Cardiac muscle cell (in vitro differentiated cells and primary cell): ENCODE data around the gene CLCN4. TPM values are rescaled to one million over a fixed set of nuclear protein-coding genes. Genes with fewer than 3 reads are reported as not detected.

ENCODE experiments used
- DNase-seq, 2 donors: peaks; one replicate each; pipeline versions ENCODE4 v3.0.0 to v3.0.0-alpha.2; 2010 to 2017; ENCODE audit warnings: low read depth in 1 of 2, low spot score in 1 of 2
- H3K27ac ChIP-seq: fragments of 200-600 bp; sonication (generic); 2 replicates; pipeline ENCODE4 v1.5.1; 2016
- H3K27me3 ChIP-seq: fragments of 200-600 bp; sonication (generic); 2 replicates; pipeline ENCODE4 v1.6.0; 2016; ENCODE audit warnings: control low read depth
- H3K36me3 ChIP-seq: fragments of 200-600 bp; sonication (generic); 2 replicates; pipeline ENCODE4 v1.5.1; 2016; ENCODE audit warnings: control low read depth
- H3K4me1 ChIP-seq: fragments of 200-600 bp; sonication (generic); 2 replicates; pipeline ENCODE4 v1.8.1; 2017; ENCODE audit warnings: low read depth, mild to moderate bottlenecking, mixed run types
- H3K4me3 ChIP-seq: fragments of 200-600 bp; sonication (generic); 2 replicates; pipeline ENCODE4 v1.5.1; 2016; ENCODE audit warnings: mild to moderate bottlenecking
- H3K9me3 ChIP-seq: fragments of 200-600 bp; sonication (generic); 2 replicates; pipeline ENCODE4 v1.5.1; 2017; ENCODE audit warnings: low read depth, mild to moderate bottlenecking, control low read depth
- CTCF ChIP-seq: IDR thresholded peaks from 2 replicates; pipeline ENCODE4 v1.5.1; 2012; ENCODE audit warnings: low read depth, mild to moderate bottlenecking, low read length
- polyA plus RNA-seq: library from polyadenylated mRNA; unstranded; fragments of >200 nt; fragmentation: Nextera tagmentation; extraction: Ambion mirVana; gene quantifications from 2 replicates; pipeline ENCODE4 v1.2.1, GENCODE V29; 2016
- total RNA-seq: library from RNA; depleted of rRNA; stranded (reverse); fragments of >200 nt; gene quantifications from 2 replicates; pipeline ENCODE4 v1.2.3, GENCODE V29; 2016

The CLCN4 gene
- total and polyA plus RNA-seq, 2 experiments from 2014 or later: 7.8 to 15.2 TPM

GRCh38 chrX:10187421-10187820 is 30.6 kb downstream of the CLCN4 start:
- Histone ChIP-seq H3K36me3 (no peaks in the 10 kb centered on the region), H3K4me3 (no peak overlapping the region), H3K4me1 (no peaks in the 10 kb centered on the region), H3K27me3 (no peaks in the 10 kb centered on the region), H3K9me3 (no peaks in the 10 kb centered on the region), H3K27ac (no peak overlapping the region)
- TF ChIP-seq CTCF: no peak
- no peak for DNase-seq

- H3K27ac ChIP-seq: no peak overlapping the region
- H3K9me3 ChIP-seq: no peaks in the 10 kb centered on the region
- no peaks in the 10 kb centered on the region for H3K36me3 ChIP-seq
- peak; percentile 69 to 76 for DNase-seq
- H3K4me3 ChIP-seq: no peak overlapping the region
- peak; percentile 53 for TF ChIP-seq CTCF
- no peaks in the 10 kb centered on the region for H3K4me1 ChIP-seq
- H3K27me3 ChIP-seq: no peaks in the 10 kb centered on the region
Measured at GRCh38 chrX:10189317-10190268, 32.8 kb downstream of the CLCN4 start.

- no peaks in the 10 kb centered on the region for H3K36me3 ChIP-seq
- no peaks in the 10 kb centered on the region for H3K27me3 ChIP-seq
- peak; percentile 63 to 84 for DNase-seq
- H3K27ac ChIP-seq: no peak overlapping the region
- H3K4me1 ChIP-seq: no peaks in the 10 kb centered on the region
- no peaks in the 10 kb centered on the region for H3K9me3 ChIP-seq
- no peak overlapping the region for H3K4me3 ChIP-seq
- TF ChIP-seq CTCF: peak; percentile 53
Measured at GRCh38 chrX:10190367-10190766, 33.6 kb downstream of the CLCN4 start.

GRCh38 chrX:10193587-10193986 is 36.8 kb downstream of the CLCN4 start:
- Histone ChIP-seq H3K27ac (no peak overlapping the region), H3K4me1 (no peaks in the 10 kb centered on the region), H3K4me3 (no peak overlapping the region), H3K36me3 (no peaks in the 10 kb centered on the region), H3K27me3 (no peaks in the 10 kb centered on the region), H3K9me3 (no peaks in the 10 kb centered on the region)
- TF ChIP-seq CTCF: no peak
- DNase-seq: no peak

GRCh38 chrX:10195425-10195824 is 38.6 kb downstream of the CLCN4 start:
- Histone ChIP-seq H3K27me3 (no peaks in the 10 kb centered on the region), H3K4me1 (no peaks in the 10 kb centered on the region), H3K4me3 (no peak overlapping the region), H3K36me3 (no peaks in the 10 kb centered on the region), H3K9me3 (no peaks in the 10 kb centered on the region), H3K27ac (no peak overlapping the region)
- TF ChIP-seq CTCF: no peak
- no peak for DNase-seq
